K562 (cell line): ENCODE results near the gene ITGA7. TPM values are rescaled to one million over a fixed set of nuclear protein-coding genes. Genes with fewer than 3 reads are reported as not detected.
A peak's percentile ranks its signal among the peaks of the same experiment; 100 is the strongest.

Source experiments
- BCL6 ChIP-seq: fragments of 250-450 bp; sonication (Bioruptor Pico); IDR thresholded peaks from 2 replicates; pipeline ENCODE4 v1.4.0; 2020
- BDP1 ChIP-seq: IDR thresholded peaks from 3 replicates; pipeline ENCODE4 v1.6.1; 2011; ENCODE audit not compliant: insufficient read length, insufficient read depth
- CBX3 ChIP-seq, 2 experiments: IDR thresholded peaks; 1 replicate in 1 of 2; 2 replicates in 1 of 2; pipeline ENCODE4 v1.6.1; 2012; ENCODE audit warnings: inconsistent platforms in 2 of 2, low read length in 2 of 2, borderline replicate concordance in 1 of 2, control low read depth in 1 of 2
- EHMT2 ChIP-seq: fragments of 450-650 bp; IDR thresholded peaks from 2 replicates; pipeline ENCODE4 v1.6.1; 2018; ENCODE audit warnings: antibody characterized with exemption
- GATAD2B ChIP-seq: fragments of 450-650 bp; IDR thresholded peaks from 2 replicates; pipeline ENCODE4 v1.6.1; 2017; ENCODE audit warnings: mild to moderate bottlenecking, borderline replicate concordance
- KHSRP ChIP-seq: fragments of 450-650 bp; IDR thresholded peaks from 2 replicates; pipeline ENCODE4 v1.6.1; 2017
- MYC ChIP-seq, 2 experiments: fragments of 250-450 bp in 1 of 2; sonication (Bioruptor Pico) in 1 of 2; IDR thresholded peaks; 2 replicates each; pipeline versions ENCODE4 v1.5.1 to v1.6.1; 2012 to 2021; ENCODE audit warnings: low read depth in 2 of 2, borderline replicate concordance in 1 of 2, improper control_type of control experiment in 1 of 2, low read length in 1 of 2, mild to moderate bottlenecking in 1 of 2, moderate library complexity in 1 of 2
- PHTF2 ChIP-seq: fragments of 250-450 bp; sonication (Bioruptor Pico); IDR thresholded peaks from 2 replicates; pipeline ENCODE4 v1.5.0; 2021; ENCODE audit warnings: mild to moderate bottlenecking
- POLR3G ChIP-seq: IDR thresholded peaks from 2 replicates; pipeline ENCODE4 v1.6.1; 2011; ENCODE audit not compliant: insufficient read length, insufficient replicate concordance; ENCODE audit errors: extremely low read depth
- RFX5 ChIP-seq: IDR thresholded peaks from 2 replicates; pipeline ENCODE4 v1.6.1; 2011; ENCODE audit warnings: low read depth, mild to moderate bottlenecking, improper control_type of control experiment, low read length
- TAF7 ChIP-seq: fragments of 450-650 bp; IDR thresholded peaks from 2 replicates; pipeline ENCODE4 v1.6.1; 2016; ENCODE audit warnings: missing genetic modification characterization, missing compliant biosample characterization
- YBX1 ChIP-seq: fragments of 450-650 bp; IDR thresholded peaks from 2 replicates; pipeline ENCODE4 v1.7.1; 2016; ENCODE audit warnings: mild to moderate bottlenecking
- ZNF146 ChIP-seq: IDR thresholded peaks from one replicate; pipeline ENCODE4 v1.6.1; 2018; ENCODE audit warnings: missing compliant biosample characterization; ENCODE audit not compliant: unreplicated experiment
- ZNF217 ChIP-seq: sonication (generic); formaldehyde crosslinking; IDR thresholded peaks from 2 replicates; pipeline ENCODE4 v1.8.0; 2022; ENCODE audit warnings: mild to moderate bottlenecking, missing genetic modification reagents
- ZNF717 ChIP-seq: fragments of 250-450 bp; sonication (Bioruptor Pico); IDR thresholded peaks from 2 replicates; pipeline ENCODE4 v1.5.0; 2021
- polyA plus RNA-seq, 8 experiments: library from polyadenylated mRNA; depleted of rRNA in 4 of 8; stranded (reverse) in 5 of 8; unstranded in 3 of 8; fragments of >200 nt; fragmentation: Nextera tagmentation in 2 of 8; fragmentation: Illumina TruSeq in 1 of 8; extraction: Ambion mirVana in 2 of 8; extraction: Trizol in 1 of 8; gene quantifications; 2 replicates each; pipeline versions ENCODE4 v1.2.1 to v1.2.3, GENCODE V29; 2011 to 2014; ENCODE audit warnings: inconsistent platforms in 1 of 8, missing spikeins in 1 of 8
- total RNA-seq, 7 experiments: library from RNA; depleted of rRNA in 6 of 7; stranded (reverse); fragments of >200 nt in 6 of 7; fragmentation: Illumina TruSeq in 2 of 7; extraction: Trizol in 2 of 7; gene quantifications; 2 replicates each; pipeline versions ENCODE4 v1.2.1 to v1.2.3, GENCODE V29; 2011 to 2021; ENCODE audit warnings: low replicate concordance in 1 of 7
- TF ChIP-seq, protein P1 (sequence below), 2 experiments: fragments of 450-650 bp in 1 of 2; IDR thresholded peaks; 2 replicates each; pipeline ENCODE4 v1.6.1; 2011 to 2017; ENCODE audit warnings: low read depth in 2 of 2, antibody characterized with exemption in 1 of 2, borderline replicate concordance in 1 of 2, low read length in 1 of 2, mild to moderate bottlenecking in 1 of 2, mixed read lengths in 1 of 2; ENCODE audit not compliant: control insufficient read depth in 1 of 2
- TF ChIP-seq, protein P2 (sequence below): fragments of 450-650 bp; IDR thresholded peaks from 2 replicates; pipeline ENCODE4 v1.7.1; 2018; ENCODE audit warnings: mild to moderate bottlenecking, low read depth; ENCODE audit not compliant: partially characterized antibody
- TF ChIP-seq, protein P3 (sequence below): fragments of 450-650 bp; IDR thresholded peaks from 2 replicates; pipeline ENCODE4 v1.6.1; 2016; ENCODE audit warnings: mild to moderate bottlenecking

ITGA7 gene
- total and polyA plus RNA-seq, 9 of the 15 experiments (the other 6 are each of a cell fraction or from before 2014, with no cell fraction given), result 0.11 to 2.3 (median 0.56) TPM; not detected in 1

DNA sequence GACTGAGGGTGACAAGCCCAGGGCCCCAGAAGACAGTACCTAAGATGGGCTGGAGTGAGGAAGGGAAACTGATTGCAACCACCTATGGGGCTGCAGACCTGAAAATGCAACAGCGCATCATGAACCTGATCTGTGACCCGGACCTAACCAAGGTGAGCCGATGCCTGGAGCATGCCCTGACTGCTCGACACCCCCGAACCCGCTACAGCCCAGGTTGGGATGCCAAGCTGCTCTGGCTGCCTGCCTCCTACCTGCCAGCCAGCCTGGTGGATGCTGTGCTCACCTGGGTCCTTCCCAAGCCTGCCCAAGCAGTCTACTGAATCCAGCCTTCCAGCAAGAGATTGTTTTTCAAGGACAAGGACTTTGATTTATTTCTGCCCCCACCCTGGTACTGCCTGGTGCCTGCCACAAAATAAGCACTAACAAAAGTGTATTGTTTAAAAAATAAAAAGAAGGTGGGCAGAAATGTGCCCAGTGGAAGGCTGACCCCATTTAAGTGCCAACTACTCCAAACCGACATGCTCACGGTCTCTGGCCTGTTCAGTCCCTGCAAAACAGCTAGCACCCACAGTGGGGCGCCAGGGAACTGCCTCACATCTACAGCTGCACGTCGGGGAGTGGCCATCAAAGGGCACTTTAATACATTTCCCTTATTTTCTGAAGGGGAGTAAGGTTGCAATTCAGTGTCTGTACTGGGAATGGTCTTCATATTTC lies 16.7 kb upstream of the ITGA7 start (continued):
- TF ChIP-seq, protein P1, sequence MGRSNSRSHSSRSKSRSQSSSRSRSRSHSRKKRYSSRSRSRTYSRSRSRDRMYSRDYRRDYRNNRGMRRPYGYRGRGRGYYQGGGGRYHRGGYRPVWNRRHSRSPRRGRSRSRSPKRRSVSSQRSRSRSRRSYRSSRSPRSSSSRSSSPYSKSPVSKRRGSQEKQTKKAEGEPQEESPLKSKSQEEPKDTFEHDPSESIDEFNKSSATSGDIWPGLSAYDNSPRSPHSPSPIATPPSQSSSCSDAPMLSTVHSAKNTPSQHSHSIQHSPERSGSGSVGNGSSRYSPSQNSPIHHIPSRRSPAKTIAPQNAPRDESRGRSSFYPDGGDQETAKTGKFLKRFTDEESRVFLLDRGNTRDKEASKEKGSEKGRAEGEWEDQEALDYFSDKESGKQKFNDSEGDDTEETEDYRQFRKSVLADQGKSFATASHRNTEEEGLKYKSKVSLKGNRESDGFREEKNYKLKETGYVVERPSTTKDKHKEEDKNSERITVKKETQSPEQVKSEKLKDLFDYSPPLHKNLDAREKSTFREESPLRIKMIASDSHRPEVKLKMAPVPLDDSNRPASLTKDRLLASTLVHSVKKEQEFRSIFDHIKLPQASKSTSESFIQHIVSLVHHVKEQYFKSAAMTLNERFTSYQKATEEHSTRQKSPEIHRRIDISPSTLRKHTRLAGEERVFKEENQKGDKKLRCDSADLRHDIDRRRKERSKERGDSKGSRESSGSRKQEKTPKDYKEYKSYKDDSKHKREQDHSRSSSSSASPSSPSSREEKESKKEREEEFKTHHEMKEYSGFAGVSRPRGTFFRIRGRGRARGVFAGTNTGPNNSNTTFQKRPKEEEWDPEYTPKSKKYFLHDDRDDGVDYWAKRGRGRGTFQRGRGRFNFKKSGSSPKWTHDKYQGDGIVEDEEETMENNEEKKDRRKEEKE (IDR thresholded peaks at IDR 0.05; ENCODE audit: borderline replicate concordance in 1 of 2, control insufficient read depth in 1 of 2, low read depth in 2 of 2, low read length in 1 of 2), result 0 out of 4 replicates have a peak, but pooled peaks of 1 of the 2 experiments have one; percentile 19
- no peak for TF ChIP-seq POLR3G
- TF ChIP-seq ZNF217 (CRISPR knock-in tag), result no peak
- TF ChIP-seq, protein P2, sequence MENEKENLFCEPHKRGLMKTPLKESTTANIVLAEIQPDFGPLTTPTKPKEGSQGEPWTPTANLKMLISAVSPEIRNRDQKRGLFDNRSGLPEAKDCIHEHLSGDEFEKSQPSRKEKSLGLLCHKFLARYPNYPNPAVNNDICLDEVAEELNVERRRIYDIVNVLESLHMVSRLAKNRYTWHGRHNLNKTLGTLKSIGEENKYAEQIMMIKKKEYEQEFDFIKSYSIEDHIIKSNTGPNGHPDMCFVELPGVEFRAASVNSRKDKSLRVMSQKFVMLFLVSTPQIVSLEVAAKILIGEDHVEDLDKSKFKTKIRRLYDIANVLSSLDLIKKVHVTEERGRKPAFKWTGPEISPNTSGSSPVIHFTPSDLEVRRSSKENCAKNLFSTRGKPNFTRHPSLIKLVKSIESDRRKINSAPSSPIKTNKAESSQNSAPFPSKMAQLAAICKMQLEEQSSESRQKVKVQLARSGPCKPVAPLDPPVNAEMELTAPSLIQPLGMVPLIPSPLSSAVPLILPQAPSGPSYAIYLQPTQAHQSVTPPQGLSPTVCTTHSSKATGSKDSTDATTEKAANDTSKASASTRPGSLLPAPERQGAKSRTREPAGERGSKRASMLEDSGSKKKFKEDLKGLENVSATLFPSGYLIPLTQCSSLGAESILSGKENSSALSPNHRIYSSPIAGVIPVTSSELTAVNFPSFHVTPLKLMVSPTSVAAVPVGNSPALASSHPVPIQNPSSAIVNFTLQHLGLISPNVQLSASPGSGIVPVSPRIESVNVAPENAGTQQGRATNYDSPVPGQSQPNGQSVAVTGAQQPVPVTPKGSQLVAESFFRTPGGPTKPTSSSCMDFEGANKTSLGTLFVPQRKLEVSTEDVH, result no peak
- no peak for TF ChIP-seq BDP1
- no peak for TF ChIP-seq CBX3 (IDR thresholded peaks at IDR 0.05; ENCODE audit: borderline replicate concordance in 1 of 2, low read length in 2 of 2)
- no peak for TF ChIP-seq YBX1
- no peak for TF ChIP-seq MYC (IDR thresholded peaks at IDR 0.05; ENCODE audit: low read depth, low read length)
- no peak for TF ChIP-seq MYC (CRISPR knock-in tag; IDR thresholded peaks at IDR 0.05; ENCODE audit: borderline replicate concordance, low read depth)
- TF ChIP-seq RFX5, result no peak
- TF ChIP-seq TAF7, result no peak
- no peak for TF ChIP-seq ZNF146 (CRISPR knock-in tag)
- TF ChIP-seq KHSRP, result no peak
- no peak for TF ChIP-seq BCL6 (CRISPR knock-in tag)
- TF ChIP-seq GATAD2B, result no peak
- no peak for TF ChIP-seq EHMT2
- TF ChIP-seq, protein P3, sequence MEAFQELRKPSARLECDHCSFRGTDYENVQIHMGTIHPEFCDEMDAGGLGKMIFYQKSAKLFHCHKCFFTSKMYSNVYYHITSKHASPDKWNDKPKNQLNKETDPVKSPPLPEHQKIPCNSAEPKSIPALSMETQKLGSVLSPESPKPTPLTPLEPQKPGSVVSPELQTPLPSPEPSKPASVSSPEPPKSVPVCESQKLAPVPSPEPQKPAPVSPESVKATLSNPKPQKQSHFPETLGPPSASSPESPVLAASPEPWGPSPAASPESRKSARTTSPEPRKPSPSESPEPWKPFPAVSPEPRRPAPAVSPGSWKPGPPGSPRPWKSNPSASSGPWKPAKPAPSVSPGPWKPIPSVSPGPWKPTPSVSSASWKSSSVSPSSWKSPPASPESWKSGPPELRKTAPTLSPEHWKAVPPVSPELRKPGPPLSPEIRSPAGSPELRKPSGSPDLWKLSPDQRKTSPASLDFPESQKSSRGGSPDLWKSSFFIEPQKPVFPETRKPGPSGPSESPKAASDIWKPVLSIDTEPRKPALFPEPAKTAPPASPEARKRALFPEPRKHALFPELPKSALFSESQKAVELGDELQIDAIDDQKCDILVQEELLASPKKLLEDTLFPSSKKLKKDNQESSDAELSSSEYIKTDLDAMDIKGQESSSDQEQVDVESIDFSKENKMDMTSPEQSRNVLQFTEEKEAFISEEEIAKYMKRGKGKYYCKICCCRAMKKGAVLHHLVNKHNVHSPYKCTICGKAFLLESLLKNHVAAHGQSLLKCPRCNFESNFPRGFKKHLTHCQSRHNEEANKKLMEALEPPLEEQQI, result no peak
- TF ChIP-seq PHTF2 (CRISPR knock-in tag), result no peak
- no peak for TF ChIP-seq ZNF717 (CRISPR knock-in tag)
